Transverse colon (tissue), 4 donors: ENCODE results near the gene KRTAP5-8. TPM values are rescaled to one million over a fixed set of nuclear protein-coding genes. Genes with fewer than 3 reads are reported as not detected.
"Not testable (repeated sequence)": the region's sequence is repeated elsewhere in the genome, so short reads cannot be mapped to it uniquely, and the experiment has no call there.

Experiments
- DNase-seq: peaks from one replicate; pipeline ENCODE4 v3.0.0-alpha.2; 2019
- H3K27ac ChIP-seq, 4 donors: fragments of 200-600 bp; sonication (generic); 2 replicates each; pipeline ENCODE4 v1.5.1; 2016 to 2018; ENCODE audit warnings: inconsistent platforms in 4 of 4
- H3K27me3 ChIP-seq: fragments of 200-600 bp; sonication (generic); 2 replicates; pipeline ENCODE4 v1.5.1; 2017; ENCODE audit warnings: inconsistent platforms
- H3K36me3 ChIP-seq, 4 donors: fragments of 200-600 bp; sonication (generic); 2 replicates each; pipeline ENCODE4 v1.5.1; 2017 to 2019; ENCODE audit warnings: inconsistent platforms in 4 of 4
- H3K4me1 ChIP-seq, 4 donors: fragments of 200-600 bp; sonication (generic); 2 replicates each; pipeline ENCODE4 v1.5.1; 2017 to 2020; ENCODE audit warnings: inconsistent platforms in 4 of 4
- H3K4me3 ChIP-seq, 4 donors: fragments of 200-600 bp; sonication (generic); 1 replicate in 1 of 4; 2 replicates in 3 of 4; pipeline versions ENCODE4 v1.5.1 to v1.6.1; 2017 to 2019; ENCODE audit warnings: inconsistent platforms in 4 of 4
- H3K9me3 ChIP-seq, 2 donors: fragments of 200-600 bp; sonication (generic); 2 replicates each; pipeline ENCODE4 v1.5.1; 2017 to 2019; ENCODE audit warnings: inconsistent platforms in 2 of 2
- CTCF ChIP-seq, 5 experiments: fragments of 200-600 bp in 3 of 5; fragments of 450-650 bp in 2 of 5; sonication (generic) in 3 of 5; IDR thresholded peaks; 1 replicate in 2 of 5; 2 replicates in 3 of 5; pipeline ENCODE4 v1.5.1; 2016 to 2017; ENCODE audit warnings: antibody characterized with exemption in 5 of 5, inconsistent platforms in 3 of 5, mild to moderate bottlenecking in 2 of 5, moderate library complexity in 1 of 5
- EP300 ChIP-seq: sonication (generic); formaldehyde crosslinking; IDR thresholded peaks from one replicate; pipeline ENCODE4 v1.6.1; 2017; ENCODE audit warnings: antibody characterized with exemption, low read depth
- POLR2A ChIP-seq: fragments of 450-650 bp; IDR thresholded peaks from one replicate; pipeline ENCODE4 v1.6.1; 2016; ENCODE audit warnings: antibody characterized with exemption, mild to moderate bottlenecking, moderate library complexity
- POLR2AphosphoS5 ChIP-seq, 3 donors: sonication (generic); formaldehyde crosslinking; IDR thresholded peaks; one replicate each; pipeline ENCODE4 v1.6.1; 2016; ENCODE audit warnings: antibody characterized with exemption in 3 of 3
- WGBS, 2 donors: methylation state at CpG; one replicate each; pipeline ENCODE4 v1.1.5; 2018; ENCODE audit warnings: low coverage in 1 of 2; 5-methylcytosine and 5-hydroxymethylcytosine counted together
- in situ Hi-C, 4 donors: fragments of 200-750 bp; cut with MboI; loops; one replicate each; pipeline versions ENCODE4 v1.15.0 to v1.15.1; 2017; ENCODE audit warnings: low sequenced_read_pairs in 3 of 4, low pct_ligation_motif_present in 1 of 4, low pct_unique_long_range_greater_than_20kb in 1 of 4
- intact Hi-C: fragments of 100-400 bp; cut with DNase I; formaldehyde crosslinking; loops from one replicate; pipeline ENCODE4 v1.15.1; 2023; ENCODE audit warnings: low total_unique reads
- total RNA-seq, 4 donors: library from RNA; depleted of rRNA; stranded (reverse); fragments of >200 nt; gene quantifications; one replicate each; pipeline ENCODE4 v1.1.0, GENCODE V29; 2016

The KRTAP5-8 gene
- 1 to 10 TPM in 1 of 4 donors, under 1 TPM in 2, not detected in 1; 0.41 to 3.2 (median 0.48) TPM for total RNA-seq

- in situ Hi-C loops, H3K9me3 ChIP-seq, H3K27me3 ChIP-seq, H3K4me3 ChIP-seq, DNase-seq, H3K36me3 ChIP-seq, H3K4me1 ChIP-seq, intact Hi-C loops, H3K27ac ChIP-seq: not testable (repeated sequence)
- WGBS, 2 donors, result no CpG with 5 or more reads among the region's 4 CpGs
Measured at GRCh38 chr11:71537977-71538665, at the start of gene KRTAP5-8. KRTAP5-8 (plus strand) TSS chr11:71538025; CDS start chr11:71538056, 31 bp downstream.

GRCh38 chr11:71488681-71489270 lies 49.0 kb upstream of the KRTAP5-8 start:
- no peak for DNase-seq
- H3K9me3 ChIP-seq, result no peaks in the 10 kb centered on the region
- intact Hi-C loops (no loop called here), in situ Hi-C loops (no loop called here)
- H3K4me3 ChIP-seq, result no peak overlapping the region
- WGBS, 2 donors, result 60 to 79% methylated on average over 1 to 6 of the region's 6 CpGs
- peaks cover 0 to 29% (median 14%) of the 10 kb centered on the region in 4 donors for H3K36me3 ChIP-seq
- H3K4me1 ChIP-seq, result no peaks in the 10 kb centered on the region
- H3K27me3 ChIP-seq, result no peaks in the 10 kb centered on the region
- TF ChIP-seq EP300 (no peak), POLR2AphosphoS5 (IDR thresholded peaks at IDR 0.05) (no peak), POLR2A (no peak), CTCF (IDR thresholded peaks at IDR 0.05) (no peak)
- H3K27ac ChIP-seq, result no peak overlapping the region

GRCh38 chr11:71489311-71490043 lies 48.3 kb upstream of the KRTAP5-8 start:
- Histone ChIP-seq H3K4me1 (no peaks in the 10 kb centered on the region), H3K27ac (no peak overlapping the region), H3K27me3 (no peaks in the 10 kb centered on the region), H3K4me3 (no peak overlapping the region), H3K36me3 (peaks cover 0 to 32% (median 16%) of the 10 kb centered on the region in 4 donors), H3K9me3 (no peaks in the 10 kb centered on the region)
- no peak for DNase-seq
- in situ Hi-C loops (no loop called here), intact Hi-C loops (no loop called here)
- TF ChIP-seq POLR2A, result no peak
- WGBS, 2 donors, result 73 to 100% methylated on average over 3 to 15 of the region's 15 CpGs

- no peak for DNase-seq
Measured at GRCh38 chr11:71490044-71490730, 47.6 kb upstream of the KRTAP5-8 start.

More at GRCh38 chr11:71490044-71490730, 47.6 kb upstream of the KRTAP5-8 start:
- no peaks in the 10 kb centered on the region for H3K4me1 ChIP-seq
- H3K27ac ChIP-seq, result no peak overlapping the region
- TF ChIP-seq CTCF (IDR thresholded peaks at IDR 0.05) (no peak), POLR2AphosphoS5 (IDR thresholded peaks at IDR 0.05) (no peak), POLR2A (no peak), EP300 (no peak)
- H3K36me3 ChIP-seq, result peaks cover 0 to 37% (median 18%) of the 10 kb centered on the region in 4 donors
- 94 to 100% methylated on average over 1 to 23 of the region's 23 CpGs for WGBS, 2 donors
- intact Hi-C loops, result no loop called here
- no peaks in the 10 kb centered on the region for H3K9me3 ChIP-seq
- in situ Hi-C loops, result no loop called here
- no peak overlapping the region for H3K4me3 ChIP-seq
- no peaks in the 10 kb centered on the region for H3K27me3 ChIP-seq
